ENCODE data around the gene GCN1. TPM values are rescaled to one million over a fixed set of nuclear protein-coding genes. Genes with fewer than 3 reads are reported as not detected.

The GCN1 gene
- total and polyA plus RNA-seq, 11 donors: 7.2 to 51.7 (median 33.7) TPM

DNA sequence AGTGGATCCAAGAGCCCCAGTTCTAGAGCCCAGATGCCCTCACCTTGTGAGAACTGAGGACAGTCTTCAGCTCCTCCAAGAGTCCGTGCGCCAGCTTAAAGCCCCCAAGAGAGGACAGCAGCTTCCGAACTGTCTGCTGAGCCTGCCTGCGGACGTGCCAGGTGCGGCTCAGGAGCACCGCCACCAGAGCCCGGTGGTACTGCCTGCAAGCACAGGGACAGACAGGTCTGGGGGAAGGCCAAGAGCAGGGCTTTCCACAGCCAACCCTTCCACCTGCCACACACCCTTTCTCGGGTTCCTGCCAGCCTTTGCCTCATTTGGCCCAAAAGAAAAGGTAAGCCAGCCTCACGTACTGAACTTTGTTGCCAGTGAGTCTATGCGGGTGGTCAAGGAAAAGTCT is 30.2 kb downstream of the GCN1 start:
- no peak overlapping the region for H3K27ac ChIP-seq
- TF ChIP-seq POLR2A (IDR thresholded peaks at IDR 0.05): no peak
- TF ChIP-seq, protein P1, sequence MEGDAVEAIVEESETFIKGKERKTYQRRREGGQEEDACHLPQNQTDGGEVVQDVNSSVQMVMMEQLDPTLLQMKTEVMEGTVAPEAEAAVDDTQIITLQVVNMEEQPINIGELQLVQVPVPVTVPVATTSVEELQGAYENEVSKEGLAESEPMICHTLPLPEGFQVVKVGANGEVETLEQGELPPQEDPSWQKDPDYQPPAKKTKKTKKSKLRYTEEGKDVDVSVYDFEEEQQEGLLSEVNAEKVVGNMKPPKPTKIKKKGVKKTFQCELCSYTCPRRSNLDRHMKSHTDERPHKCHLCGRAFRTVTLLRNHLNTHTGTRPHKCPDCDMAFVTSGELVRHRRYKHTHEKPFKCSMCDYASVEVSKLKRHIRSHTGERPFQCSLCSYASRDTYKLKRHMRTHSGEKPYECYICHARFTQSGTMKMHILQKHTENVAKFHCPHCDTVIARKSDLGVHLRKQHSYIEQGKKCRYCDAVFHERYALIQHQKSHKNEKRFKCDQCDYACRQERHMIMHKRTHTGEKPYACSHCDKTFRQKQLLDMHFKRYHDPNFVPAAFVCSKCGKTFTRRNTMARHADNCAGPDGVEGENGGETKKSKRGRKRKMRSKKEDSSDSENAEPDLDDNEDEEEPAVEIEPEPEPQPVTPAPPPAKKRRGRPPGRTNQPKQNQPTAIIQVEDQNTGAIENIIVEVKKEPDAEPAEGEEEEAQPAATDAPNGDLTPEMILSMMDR (IDR thresholded peaks at IDR 0.05): no peak
- intact Hi-C loops (cut with DNase I): no loop called here
- no peak overlapping the region for H3K4me3 ChIP-seq
- peaks cover 6 to 99% (median 92%) of the 10 kb centered on the region in 9 donors for H3K36me3 ChIP-seq
- 91 to 96% (median 94%) methylated on average over 3 to 11 of the region's 11 CpGs for WGBS, 4 donors
- no peaks in the 10 kb centered on the region for H3K9me3 ChIP-seq
- ATAC-seq: no peak
- no peak for DNase-seq
- H3K27me3 ChIP-seq: no peaks in the 10 kb centered on the region
- H3K4me1 ChIP-seq: no peaks in the 10 kb centered on the region

DNA sequence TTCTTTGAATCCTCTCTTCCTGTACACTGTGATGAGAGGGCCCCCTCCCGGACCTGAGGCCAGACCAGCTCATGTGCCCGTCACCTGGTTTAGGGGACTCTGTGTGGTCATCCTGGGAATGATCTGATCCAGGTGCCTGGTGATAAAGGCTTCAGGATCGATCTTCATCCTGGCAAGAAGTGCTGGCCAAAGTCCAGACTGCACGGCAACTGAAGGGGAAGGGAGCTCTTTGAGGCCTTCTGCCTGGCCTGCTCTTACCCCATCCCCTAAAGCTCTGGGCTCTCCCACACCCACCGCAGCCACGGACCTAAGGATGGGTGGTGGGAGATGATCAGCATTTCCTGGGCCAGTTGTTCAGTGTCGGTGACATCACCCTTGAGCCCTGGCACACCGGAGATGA is 31.8 kb downstream of the GCN1 start:
- DNase-seq (no peak), ATAC-seq (no peak)
- TF ChIP-seq, protein P1 (IDR thresholded peaks at IDR 0.05): no peak
- TF ChIP-seq POLR2A (IDR thresholded peaks at IDR 0.05): no peak
- H3K9me3 ChIP-seq: no peaks in the 10 kb centered on the region
- intact Hi-C loops (cut with DNase I): no loop called here
- H3K36me3 ChIP-seq: peaks cover 6 to 99% (median 92%) of the 10 kb centered on the region in 9 donors
- no peaks in the 10 kb centered on the region for H3K4me1 ChIP-seq
- H3K27ac ChIP-seq: no peak overlapping the region
- no peak overlapping the region for H3K4me3 ChIP-seq
- 90 to 96% (median 92%) methylated on average over 4 to 8 of the region's 8 CpGs for WGBS, 4 donors
- H3K27me3 ChIP-seq: no peaks in the 10 kb centered on the region

DNA sequence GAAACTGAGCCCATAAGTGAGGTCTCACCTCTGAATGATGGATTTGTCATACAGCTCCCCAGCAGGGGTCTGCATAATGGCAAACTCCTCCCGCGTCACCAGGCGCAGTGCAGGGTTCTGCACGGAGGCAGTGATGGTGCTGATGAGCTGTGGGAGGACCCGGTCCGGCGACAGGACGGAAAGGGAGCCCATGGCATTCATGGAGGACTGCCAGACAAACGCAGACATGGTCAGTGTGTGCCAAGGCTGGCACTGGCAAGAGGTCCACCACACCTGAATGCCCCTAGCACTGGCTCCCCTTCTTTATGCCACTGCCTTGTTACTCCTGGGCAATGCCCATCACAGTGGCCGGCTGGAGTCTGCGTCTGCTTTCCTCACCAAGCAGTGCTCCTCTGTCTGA is 32.7 kb downstream of the GCN1 start:
- TF ChIP-seq, protein P1 (IDR thresholded peaks at IDR 0.05): no peak
- no peak for TF ChIP-seq POLR2A (IDR thresholded peaks at IDR 0.05)
- intact Hi-C loops (cut with DNase I): no loop called here
- H3K36me3 ChIP-seq: peaks cover 6 to 99% (median 92%) of the 10 kb centered on the region in 9 donors
- H3K4me1 ChIP-seq: no peaks in the 10 kb centered on the region
- ATAC-seq: no peak
- H3K9me3 ChIP-seq: no peaks in the 10 kb centered on the region
- H3K4me3 ChIP-seq: no peak overlapping the region
- H3K27ac ChIP-seq: no peak overlapping the region
- DNase-seq: no peak
- no peaks in the 10 kb centered on the region for H3K27me3 ChIP-seq
- 80 to 93% (median 90%) methylated on average over 11 of the region's 11 CpGs for WGBS, 4 donors

DNA sequence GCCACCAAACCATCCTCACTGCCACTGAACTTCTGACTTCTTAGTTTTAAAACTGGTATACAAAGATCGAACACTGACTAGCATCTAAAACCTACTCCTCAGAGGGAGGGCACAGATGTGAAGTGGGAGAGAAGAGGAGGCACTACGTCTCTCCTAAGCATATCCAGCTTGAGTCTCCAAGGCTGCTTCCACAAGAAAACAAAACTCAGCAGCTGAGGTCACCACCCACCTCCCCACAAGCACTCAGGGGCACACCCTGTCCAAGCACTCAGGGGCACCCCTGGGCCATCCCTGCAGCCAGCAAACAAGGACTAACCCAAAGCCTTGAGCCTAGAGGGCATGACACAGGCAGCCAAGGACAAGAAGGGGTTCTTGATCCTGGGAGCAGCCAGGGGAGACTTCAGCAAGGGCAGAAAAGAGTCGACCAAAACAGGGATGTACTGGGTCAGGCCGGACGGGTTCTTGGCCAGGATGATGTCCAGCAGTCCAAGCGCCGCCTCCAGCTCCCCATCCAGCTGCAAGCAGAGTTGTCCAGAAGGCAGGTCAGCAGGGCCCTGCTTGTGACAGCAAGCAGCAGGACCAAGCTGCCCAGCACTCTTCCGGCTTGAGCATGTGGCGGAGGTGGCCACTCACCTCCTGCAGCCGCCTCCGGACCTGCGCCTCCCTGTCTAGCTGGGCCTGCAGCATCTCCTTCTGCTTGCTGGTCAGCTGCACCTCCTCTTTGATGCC is 34.8 kb downstream of the GCN1 start:
- no peaks in the 10 kb centered on the region for H3K27me3 ChIP-seq
- peaks cover 9 to 100% (median 98%) of the 10 kb centered on the region in 9 donors for H3K36me3 ChIP-seq
- peak overlapping the region in 1 of 12 donors; percentile 46 for H3K27ac ChIP-seq
- H3K9me3 ChIP-seq: no peaks in the 10 kb centered on the region
- ATAC-seq: peak; percentile 31 to 58 (median 40)
- H3K4me3 ChIP-seq: no peak overlapping the region
- intact Hi-C loops (cut with DNase I): no loop called here
- peak in 1 of 5 donors; percentile 36 for DNase-seq
- WGBS, 4 donors: 89 to 95% (median 92%) methylated on average over 12 of the region's 12 CpGs
- no peak for TF ChIP-seq POLR2A (IDR thresholded peaks at IDR 0.05)
- TF ChIP-seq, protein P1 (IDR thresholded peaks at IDR 0.05): no peak
- H3K4me1 ChIP-seq: no peaks in the 10 kb centered on the region

All from heart left ventricle (tissue), 16 donors.